Fibroblast of peridontal ligament (primary cell): Measurements from ENCODE around the gene RNF11.
"Not testable (repeated sequence)": the region's sequence is repeated elsewhere in the genome, so short reads cannot be mapped to it uniquely, and the experiment has no call there.

Source experiments
- DNase-seq: peaks from one replicate; pipeline ENCODE4 v3.0.0-alpha.2; 2010; ENCODE audit errors: extremely low read depth

Gene RNF11

DNA sequence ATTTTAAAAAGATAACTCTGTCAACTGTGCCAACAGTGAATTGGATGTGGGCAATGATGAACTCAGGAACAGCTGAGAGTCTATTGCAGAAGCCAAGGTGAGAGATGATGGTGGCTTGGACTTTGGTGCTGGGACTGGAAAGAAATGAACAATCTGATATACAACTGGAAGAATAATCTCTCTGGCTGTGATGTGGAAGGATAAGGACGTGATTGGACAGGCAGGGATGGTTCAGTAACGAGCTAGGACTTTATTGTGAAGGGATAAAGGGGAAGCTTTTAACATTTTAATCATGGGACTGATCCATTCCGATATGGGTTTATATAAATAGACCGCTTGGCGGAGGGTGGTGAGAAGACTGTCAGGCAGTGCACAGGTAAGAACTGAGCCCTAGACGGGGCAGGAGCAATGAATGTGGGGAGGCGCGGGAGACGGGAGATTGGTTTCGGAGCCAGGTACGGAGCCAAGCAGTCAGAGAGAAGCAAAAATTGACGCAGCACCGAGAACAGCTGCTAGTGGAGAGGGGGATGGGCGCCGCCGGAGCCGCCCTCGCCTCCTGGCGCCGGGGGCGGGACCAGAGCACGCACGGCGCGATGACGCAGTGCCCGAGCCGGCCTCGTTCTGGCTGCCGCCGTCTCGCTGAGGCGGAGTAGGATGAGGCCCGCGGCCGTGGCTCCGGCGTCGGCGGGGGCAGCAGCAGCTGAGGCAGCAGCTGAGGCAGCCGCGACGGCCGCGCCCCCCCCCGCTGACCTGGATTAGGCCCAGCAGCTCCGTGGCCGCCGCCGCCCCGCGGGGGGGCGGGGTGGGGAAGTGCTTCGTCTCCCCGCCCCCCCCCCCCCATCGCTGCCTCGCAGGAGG is at the start of gene RNF11:
Gene RNF11, plus strand, starts transcription at position 601 of the 858 bp plus-strand sequence. CDS start 484 bp downstream, outside the sequence.
- peak; percentile 83 for DNase-seq

GRCh38 chr1:51188230-51188629 is 47.8 kb upstream of the RNF11 start:
- DNase-seq: no peak

DNA sequence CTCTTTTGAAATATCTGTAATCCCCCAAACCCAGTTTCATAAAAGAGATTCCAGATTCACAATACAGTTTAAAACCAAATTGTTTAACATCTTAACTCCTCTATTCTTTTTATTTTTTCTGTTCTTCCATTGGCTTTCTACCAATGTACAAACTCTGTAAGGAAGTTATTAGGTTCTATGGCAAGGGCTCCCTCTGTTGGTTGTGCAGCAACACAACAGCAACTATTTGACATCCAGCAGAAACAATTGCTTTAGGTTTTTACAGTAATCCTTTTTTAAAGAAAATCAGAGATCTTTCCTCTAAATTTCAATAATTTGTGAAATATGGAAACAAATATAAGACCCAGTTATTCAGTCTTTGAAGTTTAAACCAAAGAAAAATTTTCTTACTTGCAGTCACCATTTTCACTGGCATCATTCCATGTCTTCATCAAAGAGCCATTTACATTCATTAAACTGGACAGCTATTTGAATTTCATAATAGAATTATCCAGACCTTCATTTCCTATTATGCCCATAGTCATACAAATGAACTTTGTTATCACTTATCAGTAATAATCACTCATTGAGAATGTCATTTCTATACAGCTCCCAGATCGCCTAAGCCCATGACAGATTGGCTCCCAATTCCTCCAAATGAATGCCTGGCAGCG is 46.5 kb upstream of the RNF11 start:
- peak; percentile 90 for DNase-seq

DNA sequence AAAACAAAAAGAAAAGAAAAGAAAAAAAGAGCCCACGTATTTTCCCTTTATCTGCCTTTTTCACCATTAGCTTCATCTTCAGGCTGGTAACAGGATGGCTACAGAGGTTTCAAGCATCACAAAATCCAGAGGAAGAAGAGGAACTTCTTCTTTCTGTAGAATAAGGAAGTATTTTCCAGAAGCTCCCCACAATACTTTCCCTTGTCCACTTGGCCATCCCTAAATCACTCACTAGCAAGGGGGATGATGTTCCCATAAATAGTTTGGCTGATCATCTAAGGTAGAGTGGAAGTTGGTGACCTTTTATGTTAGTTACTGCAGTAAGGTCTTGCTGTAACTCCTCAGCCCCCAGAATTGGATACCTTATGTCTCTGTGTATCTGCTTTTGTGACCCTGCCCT is 45.1 kb upstream of the RNF11 start:
- no peak for DNase-seq

DNA sequence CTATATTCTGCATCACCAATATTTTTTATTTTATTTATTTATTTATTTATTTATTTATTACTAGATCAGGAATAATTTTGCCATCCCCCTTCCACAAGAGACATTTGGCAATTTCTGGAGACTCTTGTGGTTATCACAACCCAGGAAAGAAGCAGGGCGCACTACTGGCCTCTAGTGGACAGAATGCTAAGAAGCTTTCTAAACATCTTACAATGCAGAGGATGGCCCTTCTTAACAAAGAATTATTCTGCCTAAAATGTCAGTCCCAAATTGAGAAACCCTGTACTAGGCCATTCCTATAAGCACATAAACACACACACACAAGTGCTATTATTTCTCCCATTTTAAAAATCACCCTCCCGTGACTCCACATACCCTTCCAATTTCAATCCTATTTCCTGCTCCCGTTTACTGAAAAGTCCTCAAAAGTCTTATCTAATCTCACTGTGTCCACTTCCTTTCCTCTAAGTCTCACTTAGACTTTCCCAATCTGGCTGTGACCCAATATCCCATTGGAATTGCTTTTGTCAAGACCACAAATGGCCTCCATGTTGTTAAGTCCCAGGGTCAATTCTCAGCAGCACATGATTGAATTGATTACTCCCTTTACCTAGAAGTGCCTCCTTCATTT is 43.7 kb upstream of the RNF11 start:
- DNase-seq: peak; percentile 92

- DNase-seq: no peak
Observed at GRCh38 chr1:51193564-51193963, 42.5 kb upstream of the RNF11 start.

DNA sequence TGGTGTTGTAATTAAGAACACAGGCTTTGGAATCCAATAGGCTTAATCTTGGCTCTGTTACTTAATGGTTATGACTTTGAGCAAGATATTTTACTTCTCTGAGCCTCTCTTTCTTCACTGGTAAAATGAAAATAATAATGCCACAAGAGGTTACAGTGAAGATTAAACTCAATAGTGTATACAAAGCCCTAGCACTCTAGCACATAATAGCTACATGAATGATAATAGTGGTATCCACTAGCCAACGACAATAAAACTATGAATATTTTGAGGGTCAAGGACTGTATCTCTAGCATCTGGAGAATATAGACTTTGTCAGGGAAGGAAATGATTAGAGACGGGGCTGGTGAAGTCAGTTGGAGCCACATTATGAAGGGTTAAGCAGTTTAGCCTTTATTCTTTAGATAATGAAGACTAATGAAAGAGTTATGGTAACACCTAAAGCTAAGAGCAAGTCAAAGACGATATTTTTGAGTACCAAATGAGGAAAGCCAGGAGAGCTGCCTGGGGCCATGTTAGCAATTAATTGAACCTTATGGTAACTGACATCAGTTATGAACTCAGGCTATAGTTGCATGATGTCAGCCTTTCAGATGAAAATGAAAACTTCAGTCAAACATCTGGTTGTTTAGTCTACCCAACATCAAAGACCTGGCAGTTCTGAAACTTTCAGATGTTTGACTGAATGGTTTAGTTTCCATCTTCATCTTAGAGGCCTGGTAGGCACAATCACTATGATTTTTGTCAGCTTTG is 32.8 kb upstream of the RNF11 start:
- no peak for DNase-seq

DNA sequence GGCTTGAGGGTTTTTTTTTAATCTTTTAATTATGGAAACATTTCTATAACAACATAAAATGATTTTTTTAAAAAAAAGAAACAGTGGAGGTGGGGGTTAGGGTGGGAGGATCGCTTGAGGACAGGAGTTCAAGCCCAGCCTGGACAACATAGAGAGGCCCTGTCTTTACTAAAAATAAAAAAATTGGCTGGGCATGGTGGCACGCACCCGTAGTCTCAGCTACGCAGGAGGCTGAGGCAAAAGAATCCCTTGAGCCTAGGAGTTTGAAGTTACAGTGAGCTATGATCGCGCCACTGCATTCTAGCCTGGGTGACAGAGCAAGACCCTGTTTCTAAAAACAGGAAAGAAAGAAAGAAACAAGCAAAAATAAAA is 32.2 kb upstream of the RNF11 start:
- no peak for DNase-seq

DNA sequence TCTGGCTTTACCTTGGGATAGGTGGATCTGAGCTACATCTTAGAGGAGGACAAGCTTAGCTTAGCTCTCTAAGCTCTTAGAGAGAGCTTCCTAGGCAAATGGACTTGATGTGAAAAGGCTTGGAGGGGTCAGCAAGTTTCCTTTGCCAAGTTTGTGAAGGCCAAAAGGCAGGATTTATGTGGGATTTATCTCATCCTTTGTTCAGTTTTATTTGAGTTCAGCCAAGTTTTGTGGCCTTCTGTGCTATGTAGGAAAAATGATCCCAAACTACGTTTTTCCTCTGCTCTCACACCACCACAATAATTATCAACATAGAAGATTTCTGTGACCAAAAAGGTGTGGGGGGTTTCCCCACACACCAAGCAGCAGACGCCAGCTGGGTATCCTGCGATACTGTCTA is 26.0 kb upstream of the RNF11 start:
- no peak for DNase-seq

- DNase-seq: no peak
Observed at GRCh38 chr1:51210676-51211075, 25.4 kb upstream of the RNF11 start.

DNA sequence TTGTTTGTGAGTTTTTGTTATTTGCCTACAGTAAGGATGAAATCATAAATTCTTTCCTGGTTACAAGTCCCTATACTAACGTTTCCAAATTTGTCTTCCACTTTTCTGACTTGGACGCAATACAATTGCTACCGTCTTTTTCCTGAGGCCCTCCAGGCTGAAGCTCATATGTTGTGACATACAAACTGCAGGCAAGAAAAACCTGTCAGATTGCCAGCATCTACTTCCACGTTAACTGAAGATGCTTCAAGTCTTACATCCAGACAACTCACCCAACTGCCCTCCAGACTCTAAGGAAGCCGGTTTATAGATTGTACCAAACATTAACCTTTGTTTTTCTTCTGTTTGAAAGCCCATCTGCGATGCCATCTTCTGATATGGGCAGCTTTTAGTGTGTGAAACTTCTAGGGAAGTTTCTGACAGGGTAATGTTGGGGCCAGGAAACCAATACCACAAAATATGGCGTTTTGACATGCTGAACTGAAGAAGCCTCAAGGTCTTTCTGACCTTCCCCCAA is 21.4 kb upstream of the RNF11 start:
- DNase-seq: peak; percentile 77

- peak; percentile 14 for DNase-seq
Observed at GRCh38 chr1:51215169-51215568, 20.9 kb upstream of the RNF11 start.

DNA sequence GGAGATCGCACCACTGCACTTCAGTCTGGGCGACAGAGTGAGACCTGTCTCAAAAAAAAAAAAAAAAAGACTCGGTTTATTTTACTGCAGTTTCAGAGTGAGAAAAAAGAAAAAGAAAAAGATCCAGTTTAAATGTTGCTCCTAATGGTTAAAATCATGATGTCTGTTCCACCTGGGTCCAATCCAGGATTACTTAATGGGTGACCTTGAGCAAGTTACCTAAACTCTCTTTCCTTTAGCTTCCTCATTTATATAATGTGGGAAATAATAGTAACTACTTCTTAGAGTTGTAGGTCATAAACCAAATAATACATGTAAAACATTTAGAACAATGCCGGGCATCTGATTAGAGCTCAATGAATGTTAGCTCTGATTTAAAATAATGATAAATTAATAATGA is 19.4 kb upstream of the RNF11 start:
- DNase-seq: no peak

DNA sequence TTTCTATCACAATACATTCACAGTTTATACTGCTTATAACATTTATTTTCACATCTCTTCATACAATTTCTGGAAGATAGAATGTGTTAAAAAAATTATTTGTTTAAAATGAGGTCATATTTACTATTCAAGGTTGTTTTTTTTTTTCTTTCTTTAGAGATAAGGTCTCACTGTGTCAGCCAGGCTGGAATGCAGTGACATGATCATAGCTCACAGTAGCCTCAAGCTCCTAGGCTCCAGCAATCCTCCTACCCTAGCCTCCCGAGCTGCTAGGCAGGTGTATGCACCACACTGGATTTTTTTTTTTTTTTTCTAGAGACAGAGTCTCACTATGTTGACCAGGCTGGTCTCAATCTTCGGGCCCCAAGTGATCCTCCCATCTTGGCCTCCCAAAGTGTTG is 19.0 kb upstream of the RNF11 start:
- DNase-seq: no peak

GRCh38 chr1:51218570-51218969 is 17.5 kb upstream of the RNF11 start:
- no peak for DNase-seq

GRCh38 chr1:51219022-51219421 is 17.1 kb upstream of the RNF11 start:
- no peak for DNase-seq

- not testable (repeated sequence) for DNase-seq
Observed at GRCh38 chr1:51221529-51221928, 14.5 kb upstream of the RNF11 start.

DNA sequence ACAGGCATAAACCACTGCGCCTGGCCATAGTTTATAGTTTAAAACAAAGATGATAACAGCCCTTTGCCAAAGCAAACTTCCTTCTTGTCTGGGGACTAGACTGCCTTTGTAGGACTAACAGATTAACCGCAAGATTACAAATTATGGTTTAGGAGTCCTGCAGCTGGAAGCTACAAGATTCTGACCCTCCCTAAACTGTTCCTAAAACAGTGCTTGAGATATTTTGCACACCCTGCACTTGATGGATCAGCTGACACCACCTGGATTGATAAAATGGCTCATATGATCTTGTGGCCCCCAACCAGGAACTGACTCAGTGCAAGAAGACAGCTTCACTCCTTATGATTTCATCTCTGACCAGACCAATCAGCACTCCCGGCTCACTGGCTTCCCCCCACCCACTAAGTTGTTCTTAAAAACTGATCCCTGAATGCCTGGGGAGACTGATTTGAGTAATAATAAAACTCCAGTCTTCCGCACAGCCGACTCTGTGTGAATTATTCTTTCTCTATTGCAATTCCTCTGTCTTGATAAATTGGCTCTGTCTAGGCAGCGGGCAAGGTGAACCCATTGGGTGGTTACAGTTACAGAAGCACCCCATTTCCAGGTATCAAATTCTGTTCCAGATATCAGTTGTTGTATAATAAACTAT is 13.8 kb upstream of the RNF11 start:
- no peak for DNase-seq

GRCh38 chr1:51222809-51223208 is 13.3 kb upstream of the RNF11 start:
- no peak for DNase-seq

DNA sequence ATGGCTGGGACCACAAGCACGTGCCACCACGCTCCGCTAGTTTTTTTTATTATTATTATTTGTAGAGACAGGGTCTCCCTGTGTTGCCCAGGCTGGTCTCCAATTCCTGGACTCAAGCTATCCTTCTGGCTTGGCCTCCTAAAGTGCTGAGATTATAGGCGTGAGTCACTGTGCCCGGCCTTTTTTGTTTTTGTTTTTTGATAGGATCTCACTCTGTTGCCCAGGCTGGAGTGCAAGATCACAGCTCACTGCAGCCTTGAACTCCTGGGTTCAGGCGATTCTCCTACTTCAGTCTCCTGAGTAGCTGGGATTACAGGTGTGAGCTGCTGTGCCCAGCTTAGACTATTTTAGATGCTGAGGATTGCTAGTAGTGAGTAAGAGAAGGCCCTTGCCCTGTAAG is 11.8 kb upstream of the RNF11 start:
- DNase-seq: no peak

DNA sequence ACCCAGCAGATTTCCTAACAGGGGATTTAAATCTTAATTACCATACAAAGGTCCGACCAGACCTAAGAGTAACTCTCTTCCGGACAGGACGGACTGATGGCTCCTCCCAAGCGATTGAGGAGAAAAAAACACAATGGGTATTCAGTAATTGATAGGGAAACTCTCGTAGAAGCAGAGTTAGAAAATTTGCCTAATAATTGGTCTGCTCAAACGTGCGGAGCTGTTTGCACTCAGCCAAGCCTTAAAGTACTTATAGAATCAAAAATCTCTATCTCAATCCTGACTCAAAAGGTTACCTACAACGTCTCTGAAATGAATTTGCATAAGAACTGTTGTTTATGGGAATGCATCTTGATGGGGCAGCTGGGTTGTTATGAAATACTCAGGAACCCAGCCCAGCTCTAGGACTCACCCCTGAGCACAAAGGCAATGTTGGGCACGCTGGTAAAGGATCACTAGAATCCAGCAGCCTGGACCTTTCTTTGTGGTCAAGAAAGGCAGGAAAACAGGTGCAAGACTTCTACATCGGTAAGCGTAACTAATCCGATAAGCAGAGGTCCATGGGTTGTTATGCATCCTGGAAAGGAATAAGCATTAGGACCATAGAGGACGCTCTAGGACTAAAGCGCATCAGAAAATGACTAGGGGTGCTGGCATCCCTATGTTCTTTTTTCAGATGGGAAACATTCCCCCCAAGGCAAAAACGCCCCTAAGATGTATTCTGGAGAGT is 8.7 kb upstream of the RNF11 start:
- not testable (repeated sequence) for DNase-seq
